ENCODE data around the gene AVL9.
"Not testable (repeated sequence)": the region's sequence is repeated elsewhere in the genome, so short reads cannot be mapped to it uniquely, and the experiment has no call there.

The AVL9 gene

DNA sequence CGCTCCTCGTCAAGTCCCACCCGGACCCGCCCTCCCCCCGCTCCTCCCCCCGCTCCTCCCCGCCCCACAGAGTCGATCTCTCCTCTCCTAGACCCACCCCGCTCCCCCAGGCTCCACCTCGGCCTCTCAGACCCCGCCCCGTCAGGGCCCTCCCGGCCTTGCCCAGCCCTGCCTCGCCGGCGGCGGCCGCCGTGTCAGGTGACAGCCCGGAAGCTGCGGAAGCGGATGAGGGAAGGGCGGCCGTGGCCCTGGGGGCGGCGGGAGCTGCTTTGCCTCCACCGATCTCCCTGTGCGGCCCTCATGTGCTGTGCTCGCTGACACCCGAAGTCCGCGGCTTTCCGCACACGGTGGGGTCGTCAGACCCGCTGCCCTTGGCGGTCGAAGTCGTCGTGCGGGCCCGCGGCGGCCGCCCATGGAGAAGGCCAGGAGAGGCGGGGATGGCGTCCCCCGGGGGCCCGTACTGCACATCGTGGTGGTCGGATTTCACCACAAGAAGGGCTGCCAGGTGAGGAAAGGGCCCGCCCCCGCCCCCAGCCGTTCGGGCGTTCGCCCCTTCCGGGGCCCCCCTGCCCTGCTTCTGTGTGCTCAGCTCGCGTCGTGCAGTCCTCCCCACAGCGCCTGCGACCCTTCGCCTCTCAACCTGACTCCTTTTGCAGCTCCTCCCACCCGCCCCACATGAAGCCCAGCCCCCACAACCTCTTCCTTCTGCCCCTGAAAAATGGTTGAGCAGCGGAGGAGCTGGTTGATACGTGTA is at the start of gene AVL9:
AVL9 (plus strand) TSS at position 192 of the 754 bp plus-strand sequence; CDS start at position 413, 221 bp downstream.
- DNase-seq, result peak; percentile 95

DNA sequence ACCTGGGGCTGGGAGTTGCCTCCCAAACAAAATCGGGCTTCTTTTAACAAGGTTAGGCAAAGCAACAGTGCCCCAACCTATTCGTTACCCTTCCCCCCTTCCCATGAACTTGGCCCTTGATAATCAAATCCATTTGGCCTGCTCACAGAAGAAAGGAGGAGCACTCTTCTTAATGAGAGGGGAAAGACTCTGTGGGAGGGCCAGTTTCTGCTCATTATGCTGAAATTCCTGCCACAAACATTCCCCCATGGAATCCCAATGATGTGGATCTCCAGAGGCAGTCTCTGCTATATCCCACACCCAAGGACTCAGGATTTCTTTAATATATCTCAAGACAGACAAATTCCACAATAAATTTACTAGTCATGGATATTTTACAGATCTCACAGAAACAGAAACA is 48.1 kb upstream of the AVL9 start:
- DNase-seq, result no peak

DNA sequence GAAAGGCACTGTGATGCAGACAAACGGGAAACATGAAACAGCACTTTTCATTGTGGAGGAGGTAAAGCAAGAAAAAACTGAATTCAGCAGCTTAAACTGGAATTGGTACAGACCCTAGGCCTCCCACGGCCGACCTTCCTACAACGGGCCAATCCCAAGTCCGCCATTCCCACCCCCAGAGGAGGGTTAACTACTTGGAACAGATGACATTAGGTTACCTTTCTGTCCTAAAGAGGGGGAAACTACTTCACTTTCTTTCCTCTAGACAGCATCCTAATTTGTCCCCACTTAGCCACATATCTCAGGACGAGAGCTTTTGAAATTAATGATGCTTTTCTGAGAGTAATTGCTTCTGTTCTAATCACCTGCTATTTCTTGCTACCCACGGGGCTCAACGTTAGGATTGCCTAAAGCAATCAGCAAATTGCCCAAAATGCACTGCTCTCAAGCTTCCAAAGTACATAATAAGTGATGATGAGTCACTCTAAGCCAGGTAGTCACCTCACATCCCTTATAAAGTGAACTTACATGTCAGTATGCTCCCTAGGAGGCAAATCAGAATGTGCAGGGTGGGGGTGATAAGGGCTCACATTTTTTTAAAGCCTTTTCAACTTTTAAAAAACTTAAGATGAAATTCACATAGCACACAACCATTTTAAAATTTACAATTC is 41.8 kb upstream of the AVL9 start:
- DNase-seq, result no peak

DNA sequence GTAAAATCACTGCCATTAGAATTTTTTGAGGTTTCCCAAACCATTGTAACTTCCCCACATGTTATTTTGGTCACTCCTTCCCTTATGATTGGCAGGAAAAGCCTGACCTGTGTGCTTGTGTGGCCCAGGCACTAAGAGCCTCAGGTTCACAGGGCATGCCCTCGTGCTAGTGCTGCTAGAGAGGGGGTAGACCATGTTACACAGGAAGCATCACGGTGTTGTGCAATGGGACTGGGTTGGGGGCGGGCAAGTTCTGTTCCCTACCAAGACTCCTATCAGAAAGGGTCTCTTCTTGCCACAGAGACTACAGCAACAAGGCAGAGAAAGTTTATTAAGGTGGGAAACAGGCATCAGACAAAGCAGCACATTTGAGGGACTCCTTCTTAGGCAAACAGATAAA is 37.3 kb upstream of the AVL9 start:
- no peak for DNase-seq

DNA sequence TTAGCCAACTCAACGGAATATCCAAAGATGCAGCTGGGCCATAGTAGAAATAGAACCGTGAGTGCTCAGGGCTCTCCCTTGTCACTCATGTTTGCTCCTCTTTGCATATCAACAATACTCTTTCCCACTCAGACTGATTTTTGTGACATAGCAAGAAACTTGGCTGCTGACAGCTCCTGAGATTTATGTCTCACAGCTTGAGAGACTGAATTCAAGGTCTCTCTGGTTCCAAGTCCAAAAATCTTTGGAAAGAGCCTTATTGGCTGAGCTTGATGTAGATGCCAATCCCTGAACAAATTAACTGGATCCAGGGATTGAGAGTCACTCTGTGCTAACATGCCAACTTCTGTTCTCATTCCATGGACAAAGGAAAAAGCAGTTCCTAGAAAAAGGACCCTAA is 35.5 kb upstream of the AVL9 start:
- DNase-seq, result no peak

DNA sequence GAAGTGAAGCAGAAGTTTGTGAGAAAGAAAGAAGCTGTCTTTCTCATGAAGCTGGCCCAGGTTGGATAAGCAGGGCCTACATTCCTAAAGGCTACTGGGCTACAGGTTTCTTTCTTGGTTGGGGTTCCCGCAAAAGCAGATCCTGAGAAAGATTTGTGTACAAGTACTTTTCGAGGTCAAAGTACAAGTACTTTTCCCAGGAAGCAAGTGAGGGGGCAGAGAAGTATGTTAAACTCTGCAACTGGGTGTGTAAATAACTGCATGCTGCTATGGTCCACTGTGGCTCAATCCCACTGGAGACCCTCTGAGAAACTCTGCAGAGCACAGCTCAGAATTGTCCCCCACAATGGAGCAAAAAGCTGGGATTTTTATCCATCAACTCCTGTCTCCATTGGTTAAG is 33.8 kb upstream of the AVL9 start:
- DNase-seq, result no peak

DNA sequence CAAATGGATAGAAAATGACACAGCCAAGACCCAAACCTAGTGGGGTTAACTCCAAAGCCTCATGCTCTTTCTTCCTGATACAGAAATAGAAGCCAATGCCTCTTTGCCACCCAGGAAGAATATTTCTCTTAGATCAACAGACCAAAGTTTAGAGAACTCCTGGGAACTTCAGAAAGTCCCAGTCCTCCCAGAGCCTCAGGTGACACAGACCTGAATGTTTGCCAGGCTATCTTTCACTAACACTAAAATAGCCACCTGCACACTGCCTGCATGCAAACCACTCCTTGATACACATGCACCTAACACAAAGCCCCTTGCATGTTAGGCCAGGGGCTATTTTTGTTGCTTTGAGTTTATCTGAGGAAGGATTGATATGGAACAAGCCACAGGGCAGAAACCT is 32.8 kb upstream of the AVL9 start:
- no peak for DNase-seq

DNA sequence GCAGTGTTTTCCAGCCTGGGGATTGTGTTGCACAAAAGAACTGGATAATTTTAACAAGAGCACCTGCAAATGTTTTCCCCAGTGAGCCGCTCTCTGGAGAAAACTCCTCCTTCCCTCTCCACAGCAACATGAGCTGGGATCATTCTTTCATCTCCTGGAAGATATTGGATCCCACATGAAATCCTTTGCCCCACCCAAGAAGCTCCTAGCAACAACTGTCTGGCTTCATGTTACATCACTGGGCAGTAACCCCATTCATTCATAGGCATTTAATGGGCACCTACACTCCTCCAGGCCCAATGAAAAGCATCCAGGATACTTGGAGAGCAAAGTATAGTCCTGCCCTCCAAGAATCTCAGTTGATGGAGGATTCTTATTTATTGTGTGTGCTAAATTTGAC is 32.3 kb upstream of the AVL9 start:
- DNase-seq, result no peak

DNA sequence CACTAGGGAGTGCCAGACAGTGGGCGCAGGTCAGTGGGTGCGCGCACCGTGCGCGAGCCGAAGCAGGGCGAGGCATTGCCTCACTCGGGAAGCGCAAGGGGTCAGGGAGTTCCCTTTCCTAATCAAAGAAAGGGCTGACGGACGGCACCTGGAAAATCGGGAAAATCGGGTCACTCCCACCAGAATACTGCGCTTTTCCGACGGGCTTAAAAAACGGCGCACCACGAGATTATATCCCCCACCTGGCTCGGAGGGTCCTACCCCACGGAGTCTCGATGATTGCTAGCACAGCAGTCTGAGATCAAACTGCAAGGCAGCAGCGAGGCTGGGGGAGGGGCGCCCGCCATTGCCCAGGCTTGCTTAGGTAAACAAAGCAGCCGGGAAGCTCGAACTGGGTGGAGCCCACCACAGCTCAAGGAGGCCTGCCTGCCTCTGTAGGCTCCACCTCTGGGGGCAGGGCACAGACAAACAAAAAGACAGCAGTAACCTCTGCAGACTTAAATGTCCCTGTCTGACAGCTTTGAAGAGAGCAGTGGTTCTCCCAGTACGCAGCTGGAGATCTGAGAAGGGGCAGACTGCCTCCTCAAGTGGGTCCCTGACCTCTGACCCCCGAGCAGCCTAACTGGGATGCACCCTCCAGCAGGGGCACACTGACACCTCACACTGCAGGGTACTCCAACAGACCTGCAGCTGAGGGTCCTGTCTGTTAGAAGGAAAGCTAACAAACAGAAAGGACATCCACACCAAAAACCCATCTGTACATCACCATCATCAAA is 30.5 kb upstream of the AVL9 start:
- not testable (repeated sequence) for DNase-seq

DNA sequence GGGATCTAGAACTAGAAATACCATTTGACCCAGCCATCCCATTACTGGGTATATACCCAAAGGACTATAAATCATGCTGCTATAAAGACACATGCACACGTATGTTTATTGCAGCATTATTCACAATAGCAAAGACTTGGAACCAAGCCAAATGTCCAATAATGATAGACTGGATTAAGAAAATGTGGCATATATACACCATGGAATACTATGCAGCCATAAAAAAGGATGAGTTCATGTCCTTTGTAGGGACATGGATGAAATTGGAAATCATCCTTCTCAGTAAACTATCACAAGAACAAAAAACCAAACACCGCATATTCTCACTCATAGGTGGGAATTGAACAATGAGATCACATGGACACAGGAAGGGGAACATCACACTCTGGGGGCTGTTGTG is 25.3 kb upstream of the AVL9 start:
- DNase-seq, result not testable (repeated sequence)

DNA sequence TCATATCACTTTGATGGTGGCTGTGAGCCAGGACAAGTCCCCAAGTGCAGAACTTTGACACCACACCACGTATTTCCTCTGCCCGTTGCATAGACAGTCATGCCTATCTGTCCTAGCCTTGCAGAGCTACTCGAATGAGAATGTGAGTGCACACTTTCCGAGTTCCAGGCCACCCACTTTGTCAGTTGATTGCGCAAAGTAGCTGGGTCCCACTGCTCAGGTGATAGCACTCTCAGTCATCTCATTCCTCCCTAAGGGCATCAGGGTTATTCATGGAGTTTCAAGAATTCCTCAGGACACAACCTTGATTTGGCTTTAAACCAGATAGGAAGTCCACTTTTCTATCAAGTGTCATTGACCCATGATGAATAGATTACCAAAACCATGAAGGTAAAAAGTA is 24.4 kb upstream of the AVL9 start:
- DNase-seq, result no peak

DNA sequence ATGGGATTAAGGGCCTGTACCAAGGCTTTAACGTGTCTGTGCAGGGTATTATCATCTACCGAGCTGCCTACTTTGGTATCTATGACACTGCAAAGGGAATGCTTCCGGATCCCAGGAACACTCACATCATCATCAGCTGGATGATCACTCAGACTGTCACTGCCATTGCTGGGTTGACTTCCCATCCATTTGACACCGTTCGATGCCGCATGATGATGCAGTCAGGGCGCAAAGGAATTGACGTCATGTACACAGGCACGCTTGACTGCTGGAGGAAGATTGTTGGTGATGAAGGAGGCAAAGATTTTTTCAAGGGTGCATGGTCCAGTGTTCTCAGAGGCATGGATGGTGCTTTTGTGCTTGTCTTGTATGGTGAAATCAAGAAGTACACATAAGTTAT is 23.3 kb upstream of the AVL9 start:
- DNase-seq, result no peak

DNA sequence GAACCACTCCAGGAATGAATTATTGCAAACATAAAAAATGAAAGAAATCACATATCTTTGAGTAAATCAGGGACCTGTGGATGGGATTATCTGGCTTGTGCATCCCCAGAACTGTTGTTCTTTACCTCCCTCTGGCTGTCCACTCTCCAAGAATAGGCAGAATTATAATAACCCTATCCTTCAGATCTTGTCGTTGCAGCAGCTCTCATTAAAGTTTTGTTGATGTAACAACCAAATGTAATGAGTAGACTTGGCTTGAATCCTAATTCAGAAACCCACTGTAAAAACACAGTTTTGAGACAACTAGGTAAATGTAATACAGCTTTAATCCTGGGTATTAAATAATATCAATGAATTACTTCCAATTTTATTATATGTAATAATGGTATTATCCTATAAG is 21.3 kb upstream of the AVL9 start:
- DNase-seq, result no peak

DNA sequence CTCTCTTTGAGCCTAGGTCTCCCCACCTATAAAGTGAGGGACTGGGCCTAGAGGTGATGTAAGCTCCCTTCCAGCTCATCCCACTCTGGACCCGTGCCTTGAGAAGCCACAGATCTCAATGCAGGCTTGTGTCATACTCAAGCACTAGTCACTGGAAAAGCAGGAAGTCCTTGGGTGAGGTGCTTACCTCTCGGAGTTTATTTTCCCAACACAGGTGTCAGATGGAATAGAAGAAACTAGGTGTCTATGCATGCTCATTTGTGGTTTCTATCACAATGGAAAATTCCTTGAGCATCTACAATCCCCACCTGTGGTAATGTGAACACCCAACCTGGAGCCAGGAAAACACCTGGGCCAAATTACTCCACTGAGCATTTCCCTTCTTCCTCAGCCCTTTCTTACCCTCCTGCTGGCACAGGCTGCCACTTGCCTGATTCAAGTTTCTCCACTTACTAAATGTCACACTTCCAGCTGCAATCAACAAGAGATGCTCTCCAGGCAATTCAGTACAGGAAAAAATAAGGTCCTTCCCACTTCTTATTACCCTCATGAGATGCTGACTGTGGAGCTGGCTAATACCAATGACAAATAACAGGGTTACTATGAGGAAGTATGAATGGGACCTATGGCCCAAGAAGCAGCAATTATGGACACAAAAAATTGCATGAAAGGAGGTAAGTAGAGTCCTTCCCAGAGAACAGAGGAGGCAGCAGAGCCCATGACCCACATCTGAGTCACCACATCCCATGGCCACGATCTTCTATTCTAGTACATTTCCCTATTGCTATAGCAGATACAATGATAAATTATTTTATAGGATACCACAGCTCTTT is 18.3 kb upstream of the AVL9 start:
- DNase-seq, result no peak

DNA sequence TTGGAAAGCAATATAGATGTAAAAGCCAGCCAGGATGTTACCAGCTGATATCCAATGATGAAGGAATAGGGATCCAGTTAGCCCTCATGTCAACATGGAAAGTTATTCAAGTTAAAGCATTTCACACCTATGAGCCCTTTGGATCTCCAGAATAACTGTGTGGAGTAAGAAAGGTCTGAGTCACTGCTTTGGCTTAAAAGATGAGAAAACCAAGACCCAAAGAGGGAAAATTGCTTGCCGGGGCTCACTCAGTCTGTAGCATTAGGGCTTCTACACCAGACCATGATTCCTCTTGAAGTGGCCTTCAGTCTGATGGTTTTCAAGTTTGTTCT is 17.7 kb upstream of the AVL9 start:
- no peak for DNase-seq

DNA sequence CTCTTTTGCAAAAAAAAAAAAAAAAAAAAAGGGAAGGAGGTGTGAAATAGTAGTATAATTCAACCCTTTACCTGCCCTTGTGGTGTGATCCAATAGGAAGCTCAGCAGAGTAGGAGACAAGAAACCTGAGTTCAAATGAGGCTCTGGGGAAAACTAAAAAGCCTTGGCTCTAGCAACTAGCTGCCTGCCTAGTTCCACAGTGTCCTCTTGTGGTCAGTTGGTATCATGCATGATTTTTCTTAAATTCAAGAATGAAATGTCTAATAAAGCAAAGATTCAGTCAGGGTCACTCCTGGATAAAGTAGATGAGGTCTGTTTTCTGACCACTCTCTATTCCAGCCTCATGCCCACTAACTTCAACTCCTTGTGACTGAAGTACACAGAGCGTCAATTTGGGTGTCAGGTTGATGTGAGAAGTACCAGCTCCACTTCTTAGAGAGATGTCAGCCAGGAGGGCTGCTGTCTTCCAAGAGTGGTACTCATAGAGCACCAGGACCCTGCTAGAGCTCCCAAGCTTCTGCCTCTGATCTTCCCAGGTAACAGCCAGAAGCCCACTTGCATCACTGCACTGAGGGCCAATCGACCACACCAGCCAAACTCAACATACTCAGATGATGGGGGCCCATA is 15.6 kb upstream of the AVL9 start:
- DNase-seq, result peak; percentile 38

DNA sequence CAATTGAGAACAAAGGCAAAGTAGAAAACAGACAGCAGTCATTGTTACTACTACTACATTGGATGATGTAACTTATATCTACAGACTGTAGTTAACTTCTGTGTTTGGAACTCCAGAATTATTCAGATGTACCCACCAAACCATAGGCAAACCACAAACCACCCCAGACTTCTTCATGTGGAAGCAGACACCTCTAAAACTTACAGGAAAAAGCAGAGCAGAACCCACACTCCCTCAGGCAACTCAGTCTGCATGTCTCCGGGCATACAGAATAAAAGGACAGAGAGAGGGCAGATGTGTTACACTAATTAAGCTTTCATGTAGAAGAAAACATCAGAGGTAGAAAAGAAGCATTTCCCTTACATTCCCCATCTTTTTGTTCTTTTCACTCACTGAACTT is 14.1 kb upstream of the AVL9 start:
- DNase-seq, result no peak

DNA sequence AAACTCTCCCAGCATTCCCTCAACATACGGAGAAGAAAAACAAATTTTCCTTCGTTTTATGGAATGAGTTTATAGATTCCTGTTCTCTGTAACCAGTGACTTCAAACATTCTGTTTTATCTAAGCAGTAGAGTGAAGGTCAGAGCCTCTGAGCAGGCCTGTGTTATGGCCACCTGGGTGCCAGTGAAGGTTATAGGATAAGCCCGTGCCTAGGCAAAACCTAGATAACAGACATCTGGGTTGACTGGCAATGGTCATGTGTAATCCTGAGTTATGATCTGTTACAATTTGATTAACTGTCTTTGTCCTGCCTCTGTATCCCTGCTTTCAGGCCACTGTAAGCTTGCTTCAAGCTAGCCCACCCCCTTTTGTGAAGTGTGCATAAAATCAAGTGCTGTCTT is 13.4 kb upstream of the AVL9 start:
- no peak for DNase-seq

DNA sequence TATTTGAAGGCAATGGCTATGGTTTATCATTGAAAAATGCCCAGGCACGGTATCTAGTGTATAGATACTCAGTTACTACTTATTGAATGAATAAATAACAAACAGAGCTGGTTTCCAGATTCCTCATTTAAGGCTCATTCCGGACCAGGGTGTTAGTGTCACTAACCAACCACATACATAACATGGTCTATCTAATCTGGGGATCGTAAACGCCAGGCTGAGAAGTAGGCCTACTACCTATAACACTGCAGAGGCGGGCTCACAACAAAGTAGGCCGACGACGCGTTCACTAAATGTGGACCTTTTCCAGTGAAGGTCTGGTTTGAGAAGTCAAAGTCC is 5.5 kb upstream of the AVL9 start:
- no peak for DNase-seq

DNA sequence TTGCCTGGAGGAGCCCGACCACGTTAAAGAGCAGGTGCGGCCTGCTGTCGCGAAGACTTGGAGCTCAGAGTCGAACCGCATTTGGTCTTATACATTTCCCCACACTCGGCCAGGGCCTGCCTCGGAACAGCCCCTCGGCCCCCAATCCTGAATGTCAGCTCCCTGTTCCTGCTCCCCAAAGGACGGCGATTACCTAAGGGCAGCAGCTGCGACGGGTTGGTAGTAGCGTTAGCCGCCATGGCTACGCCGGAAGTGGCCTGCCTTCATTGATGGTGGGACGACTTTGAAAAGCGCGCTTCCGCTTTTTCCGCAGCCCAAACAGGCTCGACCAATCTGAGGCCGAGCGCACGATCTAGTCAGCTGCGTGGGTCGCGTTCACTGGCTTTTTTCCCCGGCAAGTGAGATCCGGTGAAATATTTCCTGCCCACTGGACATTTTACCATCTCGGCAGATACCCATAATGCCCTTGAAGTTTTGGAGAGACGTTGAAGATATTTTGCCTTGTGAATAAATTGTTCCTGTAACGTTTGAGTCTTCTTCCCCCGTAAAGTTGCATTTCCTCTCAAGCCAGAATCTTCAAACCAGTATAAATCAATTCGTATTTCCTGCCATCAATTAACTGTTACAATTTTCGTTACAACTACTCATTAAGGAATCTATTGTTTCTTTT is 5.0 kb upstream of the AVL9 start, which contains the start of gene LSM5:
LSM5 (minus strand) TSS at position 254 of the 670 bp plus-strand sequence; CDS start at position 239, 15 bp downstream.
- DNase-seq, result peak; percentile 93

DNA sequence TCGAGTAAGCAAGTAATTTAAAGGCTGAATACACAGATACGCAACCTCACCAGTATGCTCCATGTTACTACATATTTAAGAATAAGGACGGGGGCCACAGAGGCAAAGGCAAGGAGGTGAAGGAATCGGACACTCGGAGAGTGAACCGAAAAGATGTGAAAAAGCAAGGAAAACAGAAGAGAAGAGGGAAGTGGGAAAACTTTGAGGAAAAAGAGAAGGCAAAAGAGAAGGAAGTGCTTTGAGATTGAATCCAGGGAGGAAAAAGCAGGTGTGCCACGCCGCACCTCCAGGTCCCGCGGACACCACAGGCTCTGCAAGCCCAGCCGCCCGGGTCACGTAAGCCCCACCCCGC is 367 bp upstream of the AVL9 start:
- peak; percentile 14 for DNase-seq

Data from fibroblast of skin of right quadriceps (primary cell).